HG03378 (cell line): Measurements from ENCODE around the gene GPR141.
A peak's percentile ranks its signal among the peaks of the same experiment; 100 is the strongest.

ENCODE experiments used
- ATAC-seq: cut with Tn5 transposase; IDR thresholded peaks from one replicate; pipeline ENCODE4 v1.9.1; 2021; ENCODE audit warnings: mild to moderate bottlenecking, moderate library complexity; ENCODE audit not compliant: unreplicated experiment

The GPR141 gene, protein sequence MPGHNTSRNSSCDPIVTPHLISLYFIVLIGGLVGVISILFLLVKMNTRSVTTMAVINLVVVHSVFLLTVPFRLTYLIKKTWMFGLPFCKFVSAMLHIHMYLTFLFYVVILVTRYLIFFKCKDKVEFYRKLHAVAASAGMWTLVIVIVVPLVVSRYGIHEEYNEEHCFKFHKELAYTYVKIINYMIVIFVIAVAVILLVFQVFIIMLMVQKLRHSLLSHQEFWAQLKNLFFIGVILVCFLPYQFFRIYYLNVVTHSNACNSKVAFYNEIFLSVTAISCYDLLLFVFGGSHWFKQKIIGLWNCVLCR

DNA sequence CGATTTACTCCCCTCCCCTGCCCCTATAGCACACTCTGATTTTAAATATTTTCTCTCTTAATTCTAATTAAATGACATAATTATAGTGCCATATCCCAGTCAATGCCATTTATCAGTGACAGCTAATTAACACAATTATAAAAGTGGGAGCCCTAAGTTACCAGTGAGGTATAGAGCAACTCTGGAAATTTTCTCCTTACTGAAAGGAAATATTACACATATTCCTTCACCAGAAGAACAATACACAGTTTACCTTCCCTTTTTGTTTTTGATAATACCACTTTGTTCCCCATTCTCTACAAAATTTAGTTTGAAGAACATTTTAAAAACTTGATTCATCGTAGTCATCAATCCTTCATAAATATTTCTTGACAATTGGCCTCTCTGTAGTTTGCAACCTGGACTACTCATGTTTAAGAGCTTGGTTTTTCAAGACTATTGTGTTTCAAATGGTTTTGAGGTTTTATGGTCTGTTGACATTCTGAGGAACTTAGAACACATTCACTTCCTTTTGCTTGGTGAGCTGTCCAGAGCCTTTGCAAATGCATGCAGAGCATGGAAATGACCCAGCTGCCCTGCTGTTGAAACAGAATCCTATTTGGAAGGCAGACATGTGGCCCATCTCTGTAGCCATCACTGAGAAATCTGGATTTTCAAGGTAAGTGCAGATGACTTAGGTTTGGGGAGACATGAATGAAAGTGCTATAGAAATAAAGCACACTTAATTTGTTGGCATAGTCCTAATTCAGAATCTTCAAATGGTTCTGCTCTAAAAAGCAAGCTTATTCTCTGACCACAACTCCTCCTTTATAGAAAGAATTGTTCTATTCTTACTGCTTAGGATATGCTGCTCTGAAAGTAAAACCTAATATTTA lies at the start of gene GPR141:
Gene GPR141 (plus strand): TSS at position 521 of the 875 bp plus-strand sequence. CDS start 56,628 bp downstream, outside the sequence.
- peak; percentile 94 for ATAC-seq

DNA sequence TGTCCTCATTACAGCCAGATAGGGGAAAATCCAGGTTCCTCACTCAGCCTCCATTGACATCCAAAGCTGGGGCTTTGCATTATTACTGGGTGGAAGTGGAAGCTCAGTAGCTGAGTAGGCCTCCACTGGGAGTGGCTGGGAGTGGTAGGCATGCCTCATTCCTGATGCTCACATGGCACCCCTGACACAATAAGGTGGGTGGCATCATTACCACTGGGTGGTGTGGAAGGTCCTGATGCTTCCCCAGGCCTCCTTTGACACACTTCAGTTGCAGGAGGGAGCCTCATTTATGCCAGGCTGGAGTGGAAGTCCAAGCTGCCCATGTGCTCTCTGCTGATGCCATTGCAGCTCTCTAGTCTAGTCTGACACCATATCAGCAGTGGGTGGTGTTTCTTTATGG lies 48.2 kb upstream of the GPR141 start:
- ATAC-seq, result no peak

GRCh38 chr7:37642028-37642540 lies 41.5 kb upstream of the GPR141 start:
- no peak for ATAC-seq

- no peak for ATAC-seq
Observed at GRCh38 chr7:37643876-37644275, 39.7 kb upstream of the GPR141 start.

- no peak for ATAC-seq
Observed at GRCh38 chr7:37645282-37646050, 38.1 kb upstream of the GPR141 start.

DNA sequence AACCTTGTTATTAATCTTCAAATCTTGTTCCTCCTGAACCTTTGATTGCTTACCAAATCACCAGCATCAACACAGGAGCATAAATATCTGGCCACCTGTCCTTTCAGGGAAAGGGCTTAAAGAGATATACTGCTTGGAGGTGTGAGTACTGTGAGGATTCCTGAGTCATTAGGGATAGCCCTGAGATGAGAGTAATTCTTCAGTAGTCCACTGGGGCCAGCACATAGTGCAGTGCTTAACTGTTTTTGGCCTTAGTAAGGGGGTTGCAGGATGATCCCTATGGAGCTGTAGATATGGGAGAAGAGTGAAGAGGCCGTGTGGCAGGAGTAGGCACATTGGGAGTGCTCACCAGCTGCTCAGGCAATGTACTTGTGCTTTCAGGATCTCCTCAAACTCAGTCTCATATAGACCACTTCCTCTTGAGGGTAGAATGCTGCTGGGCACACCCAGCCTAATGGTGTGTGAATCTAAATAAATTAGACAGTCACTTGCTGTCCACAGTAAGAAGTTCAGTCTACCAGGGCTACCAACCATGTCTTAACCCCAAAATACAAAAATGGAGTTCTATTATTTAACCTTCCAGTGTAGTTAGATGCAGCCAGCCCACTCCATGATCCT lies 26.5 kb upstream of the GPR141 start:
- ATAC-seq, result peak; percentile 91

GRCh38 chr7:37657816-37658215 lies 25.8 kb upstream of the GPR141 start:
- ATAC-seq, result no peak

GRCh38 chr7:37659971-37660565 lies 23.5 kb upstream of the GPR141 start:
- ATAC-seq, result no peak

DNA sequence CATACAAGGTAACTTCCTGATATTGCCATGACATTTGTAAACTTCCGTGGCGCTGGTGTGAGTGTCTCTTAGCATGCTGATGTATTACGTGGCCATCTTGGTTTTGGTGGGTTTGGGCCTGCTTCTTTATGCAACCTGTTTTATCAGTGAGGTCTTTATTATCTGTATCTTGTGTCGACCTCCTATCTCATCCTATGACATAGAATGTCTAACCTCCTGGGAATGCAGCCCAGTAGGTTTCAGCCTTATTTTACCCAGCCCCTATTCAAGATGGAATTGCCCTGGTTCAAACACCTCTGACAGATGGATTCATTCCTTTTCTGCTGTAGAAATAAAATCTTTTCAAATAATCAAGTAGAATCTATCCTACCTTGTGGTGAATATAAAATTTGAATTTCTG lies 23.0 kb upstream of the GPR141 start:
- no peak for ATAC-seq

- ATAC-seq, result no peak
Observed at GRCh38 chr7:37663693-37664092, 19.9 kb upstream of the GPR141 start.

GRCh38 chr7:37665352-37666022 lies 18.1 kb upstream of the GPR141 start:
- no peak for ATAC-seq

- no peak for ATAC-seq
Observed at GRCh38 chr7:37666026-37666799, 17.4 kb upstream of the GPR141 start.

GRCh38 chr7:37669818-37670217 lies 13.7 kb upstream of the GPR141 start:
- no peak for ATAC-seq

DNA sequence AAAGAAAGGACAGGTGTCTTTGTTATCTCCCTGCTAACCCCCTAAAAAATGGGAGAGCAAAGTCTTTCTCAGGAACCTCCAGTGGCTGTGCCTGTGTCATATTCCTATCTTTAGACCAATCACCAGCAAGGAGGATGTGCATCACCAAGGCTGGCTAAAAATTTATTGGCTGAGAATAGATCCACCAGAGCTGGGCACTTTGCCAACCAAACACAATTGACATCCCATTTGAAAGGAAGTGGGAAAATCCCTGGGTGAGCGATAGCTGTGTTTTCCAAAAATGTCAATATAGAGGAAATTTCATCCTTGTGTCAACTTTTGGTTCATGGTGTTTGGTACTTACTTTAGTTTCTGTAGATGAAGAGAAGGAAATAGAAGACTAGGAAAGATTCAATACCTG lies 13.1 kb upstream of the GPR141 start:
- no peak for ATAC-seq

DNA sequence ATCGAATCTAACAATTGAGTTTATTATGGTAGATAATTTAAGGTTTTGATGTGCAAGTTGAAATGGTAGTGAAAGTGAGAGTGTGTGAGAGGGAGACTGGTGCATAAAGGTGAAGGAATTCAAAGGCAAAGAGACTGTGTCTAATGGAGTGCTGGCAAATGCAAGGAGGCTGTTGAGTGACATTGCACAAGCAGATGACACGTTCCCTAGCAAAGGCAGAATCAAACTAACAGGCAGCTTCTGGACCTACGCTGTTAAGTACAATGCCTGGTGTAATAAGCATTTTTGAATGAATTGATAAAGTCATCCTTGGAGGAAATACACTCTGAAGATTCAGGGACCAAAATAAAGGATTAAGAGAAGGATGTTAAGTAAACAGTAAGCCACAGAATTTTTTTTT lies 11.7 kb upstream of the GPR141 start:
- no peak for ATAC-seq

- ATAC-seq, result no peak
Observed at GRCh38 chr7:37672926-37673325, 10.6 kb upstream of the GPR141 start.

DNA sequence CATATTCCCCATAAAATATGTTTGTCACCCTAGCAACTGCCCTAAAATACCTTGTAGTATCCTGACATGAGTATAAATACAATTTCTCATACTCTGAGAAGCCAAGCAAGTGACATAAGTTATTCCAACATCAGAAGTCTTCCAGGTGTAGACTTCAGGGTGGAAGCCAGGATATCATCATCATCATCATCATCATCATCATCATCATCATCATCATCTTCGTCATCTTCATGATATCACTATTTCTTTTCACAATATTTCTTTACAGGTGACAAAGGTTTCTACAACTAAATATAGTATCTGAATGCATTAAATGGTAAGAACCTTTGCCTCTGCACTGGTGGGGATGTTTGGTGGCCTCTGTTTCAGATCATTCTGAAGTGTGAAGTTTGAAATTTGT lies 10.0 kb upstream of the GPR141 start:
- ATAC-seq, result no peak

DNA sequence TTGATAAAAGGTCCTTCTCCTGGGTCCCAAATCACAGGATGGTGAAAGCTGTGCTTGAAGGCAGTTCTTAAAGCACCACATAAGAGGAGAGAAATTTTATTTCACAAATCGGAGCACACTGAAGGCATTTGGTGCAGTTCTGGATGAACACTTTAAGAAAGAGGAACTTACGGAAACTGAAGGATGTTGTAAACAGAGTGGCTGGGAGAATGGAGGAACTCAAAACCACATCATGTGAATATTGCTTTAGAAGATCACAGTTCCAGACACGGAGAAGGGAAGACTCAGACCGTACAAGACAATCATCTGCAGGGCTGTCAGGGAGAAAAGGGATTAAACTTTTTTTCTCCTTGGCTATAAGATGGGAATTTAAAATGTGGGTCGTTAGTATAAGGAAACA lies 9.0 kb upstream of the GPR141 start:
- no peak for ATAC-seq

GRCh38 chr7:37675749-37676148 lies 7.8 kb upstream of the GPR141 start:
- no peak for ATAC-seq
